Endothelial cell of umbilical vein (primary cell): ENCODE data around the gene SPATA31E1. TPM values are rescaled to one million over a fixed set of nuclear protein-coding genes. Genes with fewer than 3 reads are reported as not detected.

Experiments used
- BruUV-seq: library from RNA; stranded (reverse); fragments of 400-500 nt; replicated peaks from 2 replicates; lab custom pipeline; 2021; lab: Mats Ljungman, UMichigan
- CTCF ChIA-PET: fragments of 300-600, 350-600 bp; sonication (Branson Sonifier 250); formaldehyde crosslinking; loops from one replicate; lab custom pipeline; 2021; ENCODE audit warnings: antibody characterized with exemption, inconsistent platforms; lab: Charles Lee
- POLR2A ChIA-PET: fragments of 300-600, 350-600 bp; sonication (Branson Sonifier 250); formaldehyde crosslinking; loops from one replicate; lab custom pipeline; 2021; ENCODE audit warnings: antibody characterized with exemption, inconsistent platforms; lab: Charles Lee
- DNase-seq: peaks from one replicate; pipeline ENCODE4 v3.0.0-alpha.2; 2011; ENCODE audit warnings: low read depth, low spot score
- FAIRE-seq: peaks from 2 replicates; lab custom pipeline; 2011; peaks lifted over from hg19 to GRCh38; lab: Jason Lieb, UNC
- H2AFZ ChIP-seq: 2 replicates; pipeline ENCODE4 v1.6.0; 2012; ENCODE audit warnings: low read depth, low read length, control low read depth, inconsistent platforms
- H3K27ac ChIP-seq: 2 replicates; pipeline ENCODE4 v1.5.1; 2011; ENCODE audit warnings: low read depth, mild to moderate bottlenecking, control low read depth, low read length, moderate library complexity; ENCODE audit not compliant: insufficient read depth
- H3K27me3 ChIP-seq, 2 experiments: 2 replicates each; pipeline versions ENCODE4 v1.6.0 to v1.6.1; 2011; ENCODE audit warnings: low read length in 2 of 2, mixed read lengths in 1 of 2; ENCODE audit not compliant: control insufficient read depth in 2 of 2, insufficient read depth in 2 of 2
- H3K36me3 ChIP-seq, 2 experiments: 2 replicates in 1 of 2; 3 replicates in 1 of 2; pipeline ENCODE4 v1.5.1; 2011; ENCODE audit warnings: low read length in 2 of 2, mild to moderate bottlenecking in 1 of 2, moderate library complexity in 1 of 2; ENCODE audit not compliant: control insufficient read depth in 2 of 2, insufficient read depth in 2 of 2; ENCODE audit errors: extremely low read depth in 1 of 2
- H3K4me1 ChIP-seq: 3 replicates; pipeline ENCODE4 v1.5.1; 2011; ENCODE audit warnings: mild to moderate bottlenecking, low read length; ENCODE audit not compliant: control insufficient read depth, insufficient read depth; ENCODE audit errors: extremely low read depth
- H3K4me2 ChIP-seq: 2 replicates; pipeline ENCODE4 v1.6.1; 2011; ENCODE audit warnings: low read length, control low read depth, mixed read lengths; ENCODE audit not compliant: insufficient read depth
- H3K4me3 ChIP-seq, 3 experiments: fragments of 200-600 bp in 1 of 3; sonication (generic), shearing (Covaris generic) in 1 of 3; replicated peaks in 1 of 3; 2 replicates each; pipeline ENCODE4 v1.5.1; 2011 to 2016; ENCODE audit warnings: control low read depth in 3 of 3, low read length in 3 of 3, mild to moderate bottlenecking in 2 of 3, inconsistent platforms in 1 of 3, low read depth in 1 of 3, moderate library complexity in 1 of 3; ENCODE audit not compliant: insufficient read depth in 1 of 3
- H3K79me2 ChIP-seq: 2 replicates; pipeline ENCODE4 v1.6.0; 2012; ENCODE audit warnings: low read length, inconsistent platforms; ENCODE audit not compliant: control insufficient read depth, insufficient read depth
- H3K9ac ChIP-seq: replicated peaks from 2 replicates; pipeline ENCODE3; 2011; ENCODE audit warnings: low read length, control low read depth; ENCODE audit not compliant: insufficient read depth; ENCODE audit errors: extremely low read depth
- H3K9me1 ChIP-seq: replicated peaks from 3 replicates; pipeline ENCODE4 v1.6.0; 2011; ENCODE audit warnings: mild to moderate bottlenecking, low read length; ENCODE audit not compliant: control insufficient read depth, insufficient read depth; ENCODE audit errors: extremely low read depth
- H3K9me3 ChIP-seq: replicated peaks from 2 replicates; pipeline ENCODE4 v1.5.1; 2012; ENCODE audit warnings: low read length, inconsistent platforms; ENCODE audit not compliant: control insufficient read depth, insufficient read depth
- H4K20me1 ChIP-seq: replicated peaks from 2 replicates; pipeline ENCODE3; 2011; ENCODE audit warnings: mild to moderate bottlenecking, low read length; ENCODE audit not compliant: control insufficient read depth, insufficient read depth; ENCODE audit errors: extremely low read depth
- EZH2 ChIP-seq: IDR thresholded peaks from 2 replicates; pipeline ENCODE4 v1.6.1; 2012; ENCODE audit warnings: borderline replicate concordance, low read depth, mild to moderate bottlenecking, moderate library complexity, low read length, inconsistent platforms; ENCODE audit not compliant: severe bottlenecking
- FOS ChIP-seq: IDR thresholded peaks from 2 replicates; pipeline ENCODE4 v1.6.1; 2011; ENCODE audit warnings: mild to moderate bottlenecking, low read length, moderate library complexity, borderline replicate concordance; ENCODE audit not compliant: insufficient read depth
- GATA2 ChIP-seq: IDR thresholded peaks from 2 replicates; pipeline ENCODE4 v1.7.0; 2011; ENCODE audit warnings: low read depth, mild to moderate bottlenecking, moderate library complexity, mixed read lengths, low read length; ENCODE audit not compliant: insufficient read length, insufficient read depth
- JUN ChIP-seq: IDR thresholded peaks from 2 replicates; pipeline ENCODE4 v1.6.1; 2011; ENCODE audit warnings: borderline replicate concordance, low read depth; ENCODE audit not compliant: insufficient read length, insufficient read depth
- MYC ChIP-seq: IDR thresholded peaks from one replicate; pipeline ENCODE4 v1.6.1; 2011; ENCODE audit warnings: mild to moderate bottlenecking, low read depth, low read length
- POLR2A ChIP-seq: IDR thresholded peaks from 2 replicates; pipeline ENCODE4 v1.6.1; 2012; ENCODE audit warnings: low read depth, mild to moderate bottlenecking, control low read depth, low read length
- POLR2AphosphoS5 ChIP-seq: IDR thresholded peaks from 2 replicates; pipeline ENCODE4 v1.6.1; 2012; ENCODE audit warnings: low read depth, mild to moderate bottlenecking, control low read depth, low read length, moderate library complexity; ENCODE audit not compliant: insufficient read depth
- dilution Hi-C: fragments of 300-500 bp; cut with MboI; formaldehyde crosslinking; loops from one replicate; pipeline ENCODE4 v1.15.0; 2019; ENCODE audit warnings: low sequenced_read_pairs; ENCODE audit not compliant: extremely low pct_ligation_motif_present
- intact Hi-C: fragments of 100-400 bp; cut with micrococcal nuclease; formaldehyde crosslinking; loops from one replicate; pipeline ENCODE4 v1.10.0; 2022
- polyA plus RNA-seq, 4 experiments: library from polyadenylated mRNA; depleted of rRNA in 3 of 4; stranded (reverse) in 3 of 4; unstranded in 1 of 4; fragments of >200 nt; gene quantifications; 2 replicates each; pipeline versions ENCODE4 v1.2.1 to v1.2.3, GENCODE V29; 2011 to 2012; ENCODE audit warnings: missing spikeins in 1 of 4
- total RNA-seq: library from RNA; stranded (reverse); gene quantifications from 2 replicates; pipeline ENCODE4 v1.2.3, GENCODE V29; 2021
- TF ChIP-seq, protein P1 (sequence below): IDR thresholded peaks from 2 replicates; pipeline ENCODE4 v1.6.1; 2011; ENCODE audit not compliant: insufficient read depth, insufficient read length
- TF ChIP-seq, protein P2 (sequence below), 2 donors: IDR thresholded peaks; 1 replicate in 1 of 2; 2 replicates in 1 of 2; pipeline ENCODE4 v1.5.1; 2011; ENCODE audit warnings: low read length in 2 of 2, mild to moderate bottlenecking in 2 of 2, moderate library complexity in 2 of 2, control low read depth in 1 of 2, inconsistent platforms in 1 of 2, low read depth in 1 of 2; ENCODE audit not compliant: insufficient read depth in 1 of 2; ENCODE audit errors: extremely low read depth in 1 of 2

SPATA31E1 gene
- total and polyA plus RNA-seq, 2 donors (not counting 3 experiments of a cell fraction or from before 2014, with no cell fraction given) = not detected

DNA sequence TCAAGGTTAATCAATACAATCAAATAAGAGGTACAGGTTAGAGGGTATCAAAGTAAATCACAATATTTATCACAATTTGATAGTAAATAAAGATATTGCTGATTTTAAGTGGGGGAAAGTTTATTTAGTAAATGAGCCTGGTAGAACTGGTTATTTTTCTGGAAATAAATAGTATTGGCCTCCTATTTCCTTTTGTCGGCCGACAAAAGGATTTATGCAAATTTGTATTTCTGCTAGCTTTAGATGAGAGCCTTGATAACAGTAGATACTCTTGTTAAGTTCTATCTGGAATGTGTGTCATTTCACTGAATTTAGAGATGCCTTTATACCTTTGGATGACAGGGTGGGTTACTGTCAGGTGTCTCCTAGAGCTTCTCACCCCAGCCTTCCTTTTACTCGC is 17.8 kb upstream of the SPATA31E1 start:
- POLR2A ChIA-PET = no interaction called here
- dilution Hi-C loops = no loop called here
- FAIRE-seq = no peak

More for the DNA sequence above, 17.8 kb upstream of the SPATA31E1 start:
- DNase-seq = no peak
- intact Hi-C loops = no loop called here
- H3K9ac ChIP-seq = no peak overlapping the region
- CTCF ChIA-PET = no interaction called here
- no TSS peak for BruUV-seq
- H3K27ac ChIP-seq = no peak overlapping the region
- H3K9me3 ChIP-seq = no peaks in the 10 kb centered on the region
- no peak overlapping the region for H3K4me2 ChIP-seq
- no peaks in the 10 kb centered on the region for H3K79me2 ChIP-seq
- no peaks in the 10 kb centered on the region for H3K36me3 ChIP-seq
- no peaks in the 10 kb centered on the region for H3K27me3 ChIP-seq
- H2AFZ ChIP-seq = no peak overlapping the region
- no peak overlapping the region for H3K4me3 ChIP-seq
- no peaks in the 10 kb centered on the region for H3K9me1 ChIP-seq
- peaks cover 8% of the 10 kb centered on the region for H3K4me1 ChIP-seq
- H4K20me1 ChIP-seq = no peaks in the 10 kb centered on the region
- no peak for TF ChIP-seq POLR2A
- no peak for TF ChIP-seq JUN
- TF ChIP-seq POLR2AphosphoS5 = no peak
- no peak for TF ChIP-seq MYC
- TF ChIP-seq, protein P1, sequence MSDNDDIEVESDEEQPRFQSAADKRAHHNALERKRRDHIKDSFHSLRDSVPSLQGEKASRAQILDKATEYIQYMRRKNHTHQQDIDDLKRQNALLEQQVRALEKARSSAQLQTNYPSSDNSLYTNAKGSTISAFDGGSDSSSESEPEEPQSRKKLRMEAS = no peak
- TF ChIP-seq EZH2 = no peak
- no peak for TF ChIP-seq GATA2
- TF ChIP-seq, protein P2, sequence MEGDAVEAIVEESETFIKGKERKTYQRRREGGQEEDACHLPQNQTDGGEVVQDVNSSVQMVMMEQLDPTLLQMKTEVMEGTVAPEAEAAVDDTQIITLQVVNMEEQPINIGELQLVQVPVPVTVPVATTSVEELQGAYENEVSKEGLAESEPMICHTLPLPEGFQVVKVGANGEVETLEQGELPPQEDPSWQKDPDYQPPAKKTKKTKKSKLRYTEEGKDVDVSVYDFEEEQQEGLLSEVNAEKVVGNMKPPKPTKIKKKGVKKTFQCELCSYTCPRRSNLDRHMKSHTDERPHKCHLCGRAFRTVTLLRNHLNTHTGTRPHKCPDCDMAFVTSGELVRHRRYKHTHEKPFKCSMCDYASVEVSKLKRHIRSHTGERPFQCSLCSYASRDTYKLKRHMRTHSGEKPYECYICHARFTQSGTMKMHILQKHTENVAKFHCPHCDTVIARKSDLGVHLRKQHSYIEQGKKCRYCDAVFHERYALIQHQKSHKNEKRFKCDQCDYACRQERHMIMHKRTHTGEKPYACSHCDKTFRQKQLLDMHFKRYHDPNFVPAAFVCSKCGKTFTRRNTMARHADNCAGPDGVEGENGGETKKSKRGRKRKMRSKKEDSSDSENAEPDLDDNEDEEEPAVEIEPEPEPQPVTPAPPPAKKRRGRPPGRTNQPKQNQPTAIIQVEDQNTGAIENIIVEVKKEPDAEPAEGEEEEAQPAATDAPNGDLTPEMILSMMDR (IDR thresholded peaks at IDR 0.05; ENCODE audit: extremely low read depth in 1 of 2, insufficient read depth in 1 of 2, low read depth in 1 of 2, low read length in 2 of 2) = no peak
- no peak for TF ChIP-seq FOS
